Measurements from ENCODE around the gene CTTNBP2NL. TPM values are rescaled to one million over a fixed set of nuclear protein-coding genes. Genes with fewer than 3 reads are reported as not detected.

The CTTNBP2NL gene
- total and polyA plus RNA-seq, 10 of the 15 experiments (the other 5 are each of a cell fraction or from before 2014, with no cell fraction given), result 2.1 to 11.3 (median 5.6) TPM

DNA sequence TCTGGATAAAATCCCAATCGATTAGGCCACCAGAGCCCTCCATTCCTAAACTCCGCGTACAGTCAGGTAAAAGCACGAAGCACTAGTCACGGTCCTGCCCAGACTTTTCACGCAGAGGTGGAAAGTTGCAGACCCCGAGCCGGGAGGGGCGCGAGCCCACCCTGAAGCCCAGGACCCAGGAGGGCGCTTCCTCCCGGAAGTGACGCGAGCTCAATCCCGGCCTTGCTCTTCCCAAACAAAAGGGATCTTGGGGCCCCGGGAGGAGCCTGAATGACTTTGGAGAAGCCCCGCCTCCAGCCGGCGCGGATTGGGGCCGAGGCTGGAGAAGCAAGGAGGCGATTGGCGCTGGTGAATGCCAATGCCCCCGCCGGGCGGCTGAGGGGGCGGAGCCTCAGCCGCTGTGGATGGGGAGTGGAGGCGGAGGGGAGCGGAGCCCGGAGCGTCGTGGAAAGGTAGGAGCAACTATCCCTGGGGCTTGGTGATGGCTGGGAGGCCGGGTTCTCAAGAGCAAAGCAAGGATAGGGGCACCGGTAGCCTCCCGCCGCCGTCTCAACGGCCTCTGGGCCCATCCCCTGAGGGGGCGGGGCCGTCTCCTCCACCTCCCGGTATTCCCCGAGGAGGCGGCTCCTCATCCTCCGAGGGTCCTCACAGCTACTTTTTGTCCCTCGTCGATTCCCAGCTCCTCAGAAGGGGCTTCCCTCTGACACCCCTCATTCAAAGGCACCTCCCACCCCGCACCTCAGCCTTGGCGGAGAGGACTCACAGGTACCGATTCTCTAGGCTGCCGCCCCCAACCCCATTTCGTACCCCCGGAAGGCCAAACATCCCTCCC, at the start of gene CTTNBP2NL (continued):
- TF ChIP-seq CHD2 (IDR thresholded peaks at IDR 0.05; ENCODE audit: borderline replicate concordance, low read depth, low read length), result peak; percentile 83; the same call in 1 of the 2 replicates
- TF ChIP-seq, protein P1, sequence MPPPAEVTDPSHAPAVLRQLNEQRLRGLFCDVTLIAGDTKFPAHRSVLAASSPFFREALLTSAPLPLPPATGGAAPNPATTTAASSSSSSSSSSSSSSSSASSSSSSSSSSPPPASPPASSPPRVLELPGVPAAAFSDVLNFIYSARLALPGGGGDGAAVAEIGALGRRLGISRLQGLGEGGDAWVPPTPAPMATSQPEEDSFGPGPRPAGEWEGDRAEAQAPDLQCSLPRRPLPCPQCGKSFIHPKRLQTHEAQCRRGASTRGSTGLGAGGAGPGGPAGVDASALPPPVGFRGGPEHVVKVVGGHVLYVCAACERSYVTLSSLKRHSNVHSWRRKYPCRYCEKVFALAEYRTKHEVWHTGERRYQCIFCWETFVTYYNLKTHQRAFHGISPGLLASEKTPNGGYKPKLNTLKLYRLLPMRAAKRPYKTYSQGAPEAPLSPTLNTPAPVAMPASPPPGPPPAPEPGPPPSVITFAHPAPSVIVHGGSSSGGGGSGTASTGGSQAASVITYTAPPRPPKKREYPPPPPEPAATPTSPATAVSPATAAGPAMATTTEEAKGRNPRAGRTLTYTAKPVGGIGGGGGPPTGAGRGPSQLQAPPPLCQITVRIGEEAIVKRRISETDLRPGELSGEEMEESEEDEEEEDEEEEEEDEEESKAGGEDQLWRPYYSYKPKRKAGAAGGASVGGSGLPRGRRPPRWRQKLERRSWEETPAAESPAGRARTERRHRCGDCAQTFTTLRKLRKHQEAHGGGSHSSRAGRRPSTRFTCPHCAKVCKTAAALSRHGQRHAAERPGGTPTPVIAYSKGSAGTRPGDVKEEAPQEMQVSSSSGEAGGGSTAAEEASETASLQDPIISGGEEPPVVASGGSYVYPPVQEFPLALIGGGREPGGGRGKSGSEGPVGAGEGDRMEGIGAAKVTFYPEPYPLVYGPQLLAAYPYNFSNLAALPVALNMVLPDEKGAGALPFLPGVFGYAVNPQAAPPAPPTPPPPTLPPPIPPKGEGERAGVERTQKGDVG (CRISPR knock-in tag; IDR thresholded peaks at IDR 0.05), result no peak
- peak in 1 of 2 experiments; percentile 48; a peak in 1 of 4 replicates for TF ChIP-seq BHLHE40 (IDR thresholded peaks at IDR 0.05; ENCODE audit: borderline replicate concordance in 1 of 2, low read depth in 2 of 2, low read length in 1 of 2)
- TF ChIP-seq LARP7 (IDR thresholded peaks at IDR 0.05), result peak; percentile 25; the same call in 1 of the 2 replicates
- peak; percentile 98 for TF ChIP-seq IKZF1 (conservative IDR thresholded peaks at IDR 0.05)
- TF ChIP-seq POLR2A (IDR thresholded peaks at IDR 0.05; ENCODE audit: low read depth, low read length), result peak; percentile 28; the same call in 1 of the 2 replicates
- TF ChIP-seq JUNB (IDR thresholded peaks at IDR 0.05), result no peak
- TF ChIP-seq, protein P2, sequence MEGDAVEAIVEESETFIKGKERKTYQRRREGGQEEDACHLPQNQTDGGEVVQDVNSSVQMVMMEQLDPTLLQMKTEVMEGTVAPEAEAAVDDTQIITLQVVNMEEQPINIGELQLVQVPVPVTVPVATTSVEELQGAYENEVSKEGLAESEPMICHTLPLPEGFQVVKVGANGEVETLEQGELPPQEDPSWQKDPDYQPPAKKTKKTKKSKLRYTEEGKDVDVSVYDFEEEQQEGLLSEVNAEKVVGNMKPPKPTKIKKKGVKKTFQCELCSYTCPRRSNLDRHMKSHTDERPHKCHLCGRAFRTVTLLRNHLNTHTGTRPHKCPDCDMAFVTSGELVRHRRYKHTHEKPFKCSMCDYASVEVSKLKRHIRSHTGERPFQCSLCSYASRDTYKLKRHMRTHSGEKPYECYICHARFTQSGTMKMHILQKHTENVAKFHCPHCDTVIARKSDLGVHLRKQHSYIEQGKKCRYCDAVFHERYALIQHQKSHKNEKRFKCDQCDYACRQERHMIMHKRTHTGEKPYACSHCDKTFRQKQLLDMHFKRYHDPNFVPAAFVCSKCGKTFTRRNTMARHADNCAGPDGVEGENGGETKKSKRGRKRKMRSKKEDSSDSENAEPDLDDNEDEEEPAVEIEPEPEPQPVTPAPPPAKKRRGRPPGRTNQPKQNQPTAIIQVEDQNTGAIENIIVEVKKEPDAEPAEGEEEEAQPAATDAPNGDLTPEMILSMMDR (IDR thresholded peaks at IDR 0.05 in 2 of 3, conservative IDR thresholded peaks at IDR 0.05 in 1 of 3; ENCODE audit: control insufficient read depth in 2 of 3, extremely low read depth in 1 of 3, insufficient read depth in 1 of 3, low read depth in 3 of 3, low read length in 3 of 3), result no peak
- peak; percentile 92 to 95 for TF ChIP-seq IKZF2 (IDR thresholded peaks at IDR 0.05)
- TF ChIP-seq, protein P3, sequence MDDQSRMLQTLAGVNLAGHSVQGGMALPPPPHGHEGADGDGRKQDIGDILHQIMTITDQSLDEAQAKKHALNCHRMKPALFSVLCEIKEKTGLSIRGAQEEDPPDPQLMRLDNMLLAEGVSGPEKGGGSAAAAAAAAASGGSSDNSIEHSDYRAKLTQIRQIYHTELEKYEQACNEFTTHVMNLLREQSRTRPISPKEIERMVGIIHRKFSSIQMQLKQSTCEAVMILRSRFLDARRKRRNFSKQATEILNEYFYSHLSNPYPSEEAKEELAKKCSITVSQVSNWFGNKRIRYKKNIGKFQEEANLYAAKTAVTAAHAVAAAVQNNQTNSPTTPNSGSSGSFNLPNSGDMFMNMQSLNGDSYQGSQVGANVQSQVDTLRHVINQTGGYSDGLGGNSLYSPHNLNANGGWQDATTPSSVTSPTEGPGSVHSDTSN (IDR thresholded peaks at IDR 0.05; ENCODE audit: insufficient replicate concordance, low read depth, low read length), result peak; percentile 99
- TF ChIP-seq IRF4 (IDR thresholded peaks at IDR 0.05; ENCODE audit: low read depth, low read length), result no peak
- TF ChIP-seq NR2F1 (conservative IDR thresholded peaks at IDR 0.05), result no peak
- no peak; the same call in 1 of the 2 replicates for TF ChIP-seq ZNF207 (IDR thresholded peaks at IDR 0.05; ENCODE audit: borderline replicate concordance)
- TF ChIP-seq MEF2A (IDR thresholded peaks at IDR 0.05; ENCODE audit: insufficient read depth, low read depth, low read length), result no peak
- no peak for TF ChIP-seq HDAC6 (IDR thresholded peaks at IDR 0.05; ENCODE audit: unreplicated experiment)
- TF ChIP-seq, protein P4, sequence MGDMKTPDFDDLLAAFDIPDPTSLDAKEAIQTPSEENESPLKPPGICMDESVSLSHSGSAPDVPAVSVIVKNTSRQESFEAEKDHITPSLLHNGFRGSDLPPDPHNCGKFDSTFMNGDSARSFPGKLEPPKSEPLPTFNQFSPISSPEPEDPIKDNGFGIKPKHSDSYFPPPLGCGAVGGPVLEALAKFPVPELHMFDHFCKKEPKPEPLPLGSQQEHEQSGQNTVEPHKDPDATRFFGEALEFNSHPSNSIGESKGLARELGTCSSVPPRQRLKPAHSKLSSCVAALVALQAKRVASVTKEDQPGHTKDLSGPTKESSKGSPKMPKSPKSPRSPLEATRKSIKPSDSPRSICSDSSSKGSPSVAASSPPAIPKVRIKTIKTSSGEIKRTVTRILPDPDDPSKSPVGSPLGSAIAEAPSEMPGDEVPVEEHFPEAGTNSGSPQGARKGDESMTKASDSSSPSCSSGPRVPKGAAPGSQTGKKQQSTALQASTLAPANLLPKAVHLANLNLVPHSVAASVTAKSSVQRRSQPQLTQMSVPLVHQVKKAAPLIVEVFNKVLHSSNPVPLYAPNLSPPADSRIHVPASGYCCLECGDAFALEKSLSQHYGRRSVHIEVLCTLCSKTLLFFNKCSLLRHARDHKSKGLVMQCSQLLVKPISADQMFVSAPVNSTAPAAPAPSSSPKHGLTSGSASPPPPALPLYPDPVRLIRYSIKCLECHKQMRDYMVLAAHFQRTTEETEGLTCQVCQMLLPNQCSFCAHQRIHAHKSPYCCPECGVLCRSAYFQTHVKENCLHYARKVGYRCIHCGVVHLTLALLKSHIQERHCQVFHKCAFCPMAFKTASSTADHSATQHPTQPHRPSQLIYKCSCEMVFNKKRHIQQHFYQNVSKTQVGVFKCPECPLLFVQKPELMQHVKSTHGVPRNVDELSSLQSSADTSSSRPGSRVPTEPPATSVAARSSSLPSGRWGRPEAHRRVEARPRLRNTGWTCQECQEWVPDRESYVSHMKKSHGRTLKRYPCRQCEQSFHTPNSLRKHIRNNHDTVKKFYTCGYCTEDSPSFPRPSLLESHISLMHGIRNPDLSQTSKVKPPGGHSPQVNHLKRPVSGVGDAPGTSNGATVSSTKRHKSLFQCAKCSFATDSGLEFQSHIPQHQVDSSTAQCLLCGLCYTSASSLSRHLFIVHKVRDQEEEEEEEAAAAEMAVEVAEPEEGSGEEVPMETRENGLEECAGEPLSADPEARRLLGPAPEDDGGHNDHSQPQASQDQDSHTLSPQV (IDR thresholded peaks at IDR 0.05), result no peak
- 0 out of 2 replicates have a peak, but pooled peaks have one; percentile 13 for TF ChIP-seq YY1 (IDR thresholded peaks at IDR 0.05; ENCODE audit: low read depth, low read length)
